Esophagus mucosa (tissue), 1 donor: Measurements from ENCODE around the gene RERE. TPM values are rescaled to one million over a fixed set of nuclear protein-coding genes. Genes with fewer than 3 reads are reported as not detected.
"Not testable (repeated sequence)": the region's sequence is repeated elsewhere in the genome, so short reads cannot be mapped to it uniquely, and the experiment has no call there.

Source experiments
- ATAC-seq: fragments of 200-7000 bp; cut with Tn5 transposase; one replicate; pipeline ENCODE4 v1.9.1; 2020
- total RNA-seq: library from RNA; stranded (reverse); gene quantifications from one replicate; pipeline ENCODE4 v1.2.4, GENCODE V29; 2023
- donor health status: DM: yes; HTN: yes; CAD: no.

RERE gene
- total RNA-seq, 1 donor from 2014 or later: 33.0 TPM

DNA sequence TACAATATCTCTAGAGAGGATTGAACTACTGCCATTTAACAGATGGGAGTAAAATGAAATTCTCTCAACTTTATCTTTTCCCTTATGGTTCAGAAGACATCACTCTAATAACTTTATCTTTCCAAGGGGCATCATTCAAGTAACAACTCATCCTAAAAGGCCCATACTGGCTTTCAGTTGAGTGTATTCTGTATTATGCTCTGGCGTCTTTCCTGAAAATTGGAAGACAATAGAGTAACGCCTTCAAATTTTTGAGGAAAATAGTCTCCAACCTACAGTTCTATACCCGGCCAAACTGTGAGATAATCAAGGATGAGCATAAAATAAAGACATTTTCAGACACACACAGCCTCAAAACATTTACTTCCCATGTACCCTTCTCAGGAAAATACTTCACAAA, 103.3 kb downstream of the RERE start:
- no peak for ATAC-seq

DNA sequence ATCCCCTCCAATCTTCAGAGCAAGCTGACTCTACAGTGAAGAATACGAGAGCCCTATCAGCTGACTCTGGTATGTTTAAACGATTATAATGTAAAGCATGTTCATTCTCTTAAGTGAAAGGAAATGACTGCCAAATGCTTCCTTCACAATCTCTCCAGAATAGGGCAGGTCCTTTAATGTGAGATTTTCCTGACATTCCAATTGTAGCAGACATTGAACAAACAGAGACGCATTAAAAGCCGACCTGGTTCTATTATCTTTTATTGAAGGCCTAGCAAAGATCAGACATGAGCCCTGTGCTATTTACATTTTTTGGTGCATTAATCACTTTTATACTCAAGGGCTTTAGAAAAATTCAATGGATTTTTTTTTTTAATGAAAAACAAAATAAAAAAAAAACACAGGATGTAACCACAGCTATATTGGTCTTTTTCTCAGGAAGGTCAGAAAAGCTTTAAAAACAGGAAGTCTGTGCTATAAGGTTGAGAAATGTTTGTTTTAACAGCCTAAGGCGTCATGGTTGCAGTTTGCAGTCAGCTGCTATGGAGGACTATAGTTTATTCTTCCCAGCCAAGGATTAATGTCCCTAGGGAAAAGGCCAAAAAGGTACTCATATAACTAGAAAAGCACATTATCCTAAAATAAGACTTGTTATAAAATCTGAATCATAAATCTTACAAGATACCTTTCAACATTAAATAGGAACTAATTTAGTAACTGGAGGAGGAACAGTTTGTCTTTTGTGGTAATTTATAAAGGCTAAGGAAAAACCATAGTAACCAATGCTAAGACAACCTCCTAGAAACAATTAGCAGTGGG, 104.8 kb downstream of the RERE start:
- no peak for ATAC-seq

DNA sequence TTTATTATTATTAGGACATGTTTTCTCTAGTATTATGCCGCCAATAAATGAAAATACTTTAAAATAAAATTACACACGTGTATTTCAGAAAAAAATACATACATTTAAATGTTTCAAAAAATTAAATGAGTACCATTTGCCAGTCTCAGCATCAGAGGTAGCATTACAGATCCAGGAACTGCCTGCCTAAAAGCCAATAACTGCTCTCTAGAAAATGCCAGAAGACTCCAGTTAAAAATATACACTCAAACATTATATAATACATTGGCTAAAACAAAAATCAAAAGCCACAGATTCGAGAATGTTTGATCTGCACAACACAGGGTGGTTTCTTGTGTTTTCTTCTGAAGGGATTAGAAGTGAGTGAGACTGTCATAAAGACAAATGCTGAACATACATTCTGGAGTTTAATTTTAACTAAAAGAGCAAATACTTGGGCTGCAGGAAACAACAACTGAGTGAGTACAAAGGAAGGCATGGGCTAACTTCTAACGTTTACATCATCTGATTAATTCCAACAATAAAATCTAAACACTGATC, 105.5 kb downstream of the RERE start:
- no peak for ATAC-seq

DNA sequence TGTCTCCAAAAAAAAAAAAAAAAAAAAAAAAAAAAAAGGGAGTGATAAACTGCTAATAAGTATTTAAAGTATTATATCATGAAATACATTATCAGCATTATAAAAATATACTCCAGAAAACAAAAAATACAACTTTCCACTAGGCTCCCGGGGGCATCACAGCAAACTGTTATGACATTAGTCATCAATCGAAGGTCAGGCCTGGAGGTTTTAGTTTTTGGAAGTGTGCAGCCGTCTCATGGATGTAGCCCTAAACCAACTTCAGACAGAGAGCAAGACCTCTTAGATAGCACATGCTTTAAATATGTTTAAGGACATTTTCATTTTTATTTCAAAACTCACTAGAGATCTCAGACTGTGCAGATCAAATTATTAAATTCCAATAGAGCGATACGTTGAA, 106.3 kb downstream of the RERE start:
- ATAC-seq: no peak

DNA sequence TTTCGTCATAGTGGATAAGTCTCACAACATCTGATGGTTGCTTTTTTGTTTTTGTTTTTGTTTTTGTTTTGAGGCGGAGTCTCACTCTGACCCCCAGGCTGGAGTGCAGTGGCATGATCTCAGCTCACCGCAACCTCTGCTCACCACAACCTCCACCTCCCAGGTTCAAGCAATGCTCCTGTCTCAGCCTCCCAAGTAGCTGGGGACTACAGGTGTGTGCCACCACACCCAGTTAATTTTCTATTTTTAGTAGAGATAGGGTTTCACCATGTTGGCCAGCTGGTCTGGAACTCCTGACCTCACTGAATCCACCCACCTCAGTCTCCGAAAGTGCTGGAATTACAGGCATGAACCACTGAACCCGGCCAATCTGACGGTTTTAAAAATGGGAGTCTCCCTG, 109.2 kb downstream of the RERE start:
- ATAC-seq: no peak

DNA sequence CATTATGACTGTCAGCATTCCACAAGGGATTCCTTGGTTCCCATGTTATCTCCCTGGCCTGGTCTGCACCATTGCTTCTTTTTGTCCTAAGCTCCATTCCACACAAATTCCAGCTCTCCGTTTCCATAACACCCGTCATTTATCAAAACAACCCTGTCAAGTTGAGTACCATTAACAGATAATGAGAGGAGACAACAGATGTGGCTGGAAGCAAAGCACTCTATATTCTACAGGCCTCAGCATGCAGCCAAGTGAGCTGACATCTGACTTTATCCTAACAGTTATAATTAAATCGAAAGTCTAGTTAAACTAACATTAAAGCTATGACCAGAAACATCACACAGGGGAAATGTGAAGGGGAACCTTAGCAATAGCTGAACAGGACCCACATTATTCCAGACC, 110.4 kb downstream of the RERE start:
- ATAC-seq: no peak

DNA sequence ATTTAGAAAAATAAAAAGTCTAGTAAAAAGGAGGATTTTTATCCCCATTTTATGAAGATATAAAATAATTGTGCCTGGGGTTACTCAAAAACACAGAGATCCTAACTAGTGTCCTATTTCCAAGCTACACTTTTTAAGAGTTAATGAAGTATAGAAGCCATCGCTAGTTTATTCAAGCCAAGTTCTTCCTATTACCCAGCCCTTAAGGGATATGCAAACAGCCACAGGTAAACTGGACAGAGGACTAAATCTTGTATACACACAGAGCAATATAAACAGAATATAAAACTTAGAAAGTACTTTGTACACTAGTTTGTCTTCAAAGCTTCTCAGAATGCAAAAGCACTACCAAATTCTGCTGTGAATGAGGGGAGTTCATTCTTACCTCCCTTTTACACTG, 111.1 kb downstream of the RERE start:
- ATAC-seq: no peak

DNA sequence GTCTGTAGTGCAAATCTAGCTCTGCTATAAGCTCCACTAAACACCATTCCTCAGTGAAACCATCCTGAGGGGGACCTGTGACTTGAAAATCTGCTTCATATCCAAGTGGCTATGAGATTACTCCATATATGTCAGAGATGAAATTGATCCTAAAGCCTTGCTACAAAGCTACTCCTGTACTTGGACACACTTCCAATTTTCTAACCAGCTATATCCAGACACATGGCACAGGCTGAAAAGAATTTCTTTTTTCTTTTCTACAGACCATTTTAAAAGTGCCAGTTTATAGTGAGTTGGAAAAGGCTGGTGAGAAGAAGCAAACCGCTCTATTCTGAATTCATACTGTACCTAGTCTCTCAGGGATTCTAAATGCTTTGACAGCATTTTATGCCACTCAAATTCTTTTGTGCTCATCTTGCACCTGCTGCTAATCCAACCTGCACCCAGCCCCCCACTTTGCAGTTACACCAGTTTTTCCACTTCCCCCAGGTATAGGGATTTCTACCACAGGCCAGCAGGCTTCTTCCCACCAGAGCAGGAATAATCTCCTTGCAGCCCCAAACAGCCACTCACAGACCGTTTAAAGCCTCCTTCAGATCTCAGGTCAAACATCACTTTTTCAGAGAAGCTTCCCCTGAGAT, 112.5 kb downstream of the RERE start:
- no peak for ATAC-seq

DNA sequence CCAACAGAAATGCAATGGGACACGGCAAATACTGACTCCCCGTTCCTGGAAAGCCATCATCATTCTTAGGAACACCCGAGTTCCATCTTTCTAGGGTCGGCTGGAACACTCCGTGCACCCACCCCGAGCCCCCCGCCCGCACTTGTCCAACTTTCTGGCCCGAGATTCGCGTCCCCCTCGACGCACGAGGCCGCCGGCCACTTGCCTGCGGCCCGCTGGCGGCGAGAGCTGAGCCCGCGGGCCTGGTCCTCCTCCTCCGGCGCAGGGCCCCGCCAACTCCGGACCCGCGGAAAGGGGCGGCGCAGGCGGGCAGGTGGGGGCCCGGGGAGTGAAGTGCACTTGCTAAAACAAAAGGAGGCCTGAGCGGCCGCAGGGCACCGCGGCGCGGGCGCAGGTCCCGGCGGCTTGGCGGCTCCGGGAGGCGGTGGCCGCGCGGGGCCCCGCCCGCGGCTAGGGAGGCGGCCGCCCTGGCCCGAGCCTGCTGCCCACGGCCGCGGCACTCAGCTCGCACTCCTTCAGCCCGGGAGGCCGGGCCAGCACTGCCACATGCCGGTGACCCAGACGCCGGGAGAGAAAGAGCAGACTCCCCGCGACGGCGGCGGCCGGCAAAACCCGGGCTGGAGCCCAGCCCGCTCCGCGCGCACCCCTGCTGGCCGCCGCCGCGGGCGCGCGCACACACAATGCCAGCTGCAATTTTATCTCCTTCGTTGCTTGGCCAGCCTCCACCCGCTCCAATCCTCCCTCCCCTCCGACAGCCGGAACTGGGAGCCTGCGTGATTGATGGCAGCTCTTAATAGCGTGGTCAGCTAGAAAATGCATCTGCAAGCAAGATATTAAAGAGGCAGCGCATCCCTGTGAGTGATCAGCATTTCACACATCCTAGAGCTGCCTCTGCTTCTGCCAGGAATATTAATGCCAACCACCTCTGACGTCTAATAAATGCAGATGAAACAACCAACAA, 114.3 kb downstream of the RERE start:
- ATAC-seq: peak; percentile 92

DNA sequence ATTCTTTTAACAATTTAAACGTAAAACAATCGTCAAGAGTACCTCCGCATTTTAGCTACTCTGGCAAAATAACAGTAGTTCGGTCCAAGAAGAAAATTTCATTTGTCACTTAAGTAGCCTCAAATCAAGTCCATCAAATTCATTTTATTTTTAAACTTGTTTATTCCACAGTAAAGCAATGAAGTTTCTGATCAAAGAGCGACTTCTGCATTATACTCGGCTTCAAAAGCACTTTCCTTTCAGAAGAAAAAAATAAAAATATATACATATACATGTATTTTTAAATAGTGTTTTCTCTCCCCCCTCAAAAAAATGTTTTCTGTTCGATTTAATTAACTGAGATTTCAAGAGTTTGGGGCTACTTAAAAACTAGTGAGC, 115.0 kb downstream of the RERE start:
- ATAC-seq: no peak

DNA sequence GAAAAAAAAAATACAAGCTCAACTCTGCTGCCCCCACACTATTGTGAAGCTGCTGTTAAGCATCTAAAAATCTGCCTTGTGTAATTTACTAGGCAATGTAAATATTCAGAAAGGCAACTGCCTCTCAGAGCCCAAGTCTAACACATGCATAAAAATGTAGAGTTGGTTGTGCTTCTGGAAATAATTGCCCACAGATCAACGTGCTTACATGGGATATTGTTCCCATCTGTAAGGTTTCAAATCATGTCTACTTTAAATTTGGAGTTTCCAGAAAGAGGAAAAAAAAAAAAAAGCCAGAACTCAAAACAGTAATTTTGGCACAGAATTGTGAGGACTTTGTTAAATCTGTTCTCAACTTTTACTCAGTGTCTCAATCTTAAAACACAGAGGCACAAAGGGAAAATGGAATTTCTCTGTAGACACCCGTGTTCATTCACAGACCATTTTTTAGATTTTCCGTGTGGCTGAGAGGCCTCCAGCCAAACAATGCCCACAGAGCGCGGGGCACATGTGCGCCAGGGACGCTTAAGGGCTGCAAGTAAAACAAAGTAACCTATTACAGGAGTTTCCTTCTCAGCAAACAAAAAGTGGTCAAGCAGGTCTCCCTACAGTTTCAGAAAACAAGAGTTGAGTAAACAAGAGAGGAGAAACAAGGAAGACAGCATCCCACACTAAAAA, 115.5 kb downstream of the RERE start:
- peak; percentile 54 for ATAC-seq

DNA sequence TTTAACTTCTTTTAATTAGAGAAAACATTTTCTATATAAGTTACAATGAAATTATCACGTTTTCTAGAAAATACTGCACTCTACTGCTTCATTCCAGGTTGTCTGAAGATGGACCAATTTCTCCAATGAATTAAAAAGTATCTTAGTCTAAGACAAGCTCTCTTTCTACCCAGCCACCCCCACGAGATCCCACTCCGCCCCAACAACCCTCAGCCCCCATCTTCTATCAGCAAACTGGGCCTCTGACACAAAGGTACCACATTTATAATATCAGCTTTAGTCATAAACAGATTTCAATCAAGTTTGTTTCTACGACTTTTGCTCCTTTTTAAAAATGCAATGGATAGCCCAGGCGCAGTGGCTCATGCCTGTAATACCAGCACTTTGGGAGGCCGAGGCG, 117.8 kb downstream of the RERE start:
- no peak for ATAC-seq

DNA sequence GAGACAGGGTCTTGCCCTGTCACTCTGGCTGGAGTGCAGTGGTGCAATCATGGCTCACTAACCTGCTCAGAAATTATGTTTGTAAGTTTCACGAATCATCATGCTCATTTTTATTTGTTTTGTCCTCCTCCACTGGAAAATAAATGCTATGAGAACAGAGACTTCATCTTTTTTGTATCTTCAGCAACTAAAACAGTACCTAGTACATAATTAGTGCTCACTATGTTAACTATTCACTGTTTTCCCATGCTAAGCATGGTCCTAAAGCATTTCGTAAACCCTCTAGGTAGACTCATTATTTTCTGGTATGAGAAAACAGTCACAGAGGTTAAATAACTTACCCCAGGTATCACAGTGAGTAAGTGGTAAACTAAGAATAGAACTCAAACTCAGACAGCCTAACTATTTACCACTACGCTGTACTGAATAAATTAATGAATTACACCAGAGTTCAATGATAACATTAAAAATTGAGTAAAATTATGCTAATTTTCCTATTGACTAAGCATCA, 118.4 kb downstream of the RERE start:
- ATAC-seq: no peak

DNA sequence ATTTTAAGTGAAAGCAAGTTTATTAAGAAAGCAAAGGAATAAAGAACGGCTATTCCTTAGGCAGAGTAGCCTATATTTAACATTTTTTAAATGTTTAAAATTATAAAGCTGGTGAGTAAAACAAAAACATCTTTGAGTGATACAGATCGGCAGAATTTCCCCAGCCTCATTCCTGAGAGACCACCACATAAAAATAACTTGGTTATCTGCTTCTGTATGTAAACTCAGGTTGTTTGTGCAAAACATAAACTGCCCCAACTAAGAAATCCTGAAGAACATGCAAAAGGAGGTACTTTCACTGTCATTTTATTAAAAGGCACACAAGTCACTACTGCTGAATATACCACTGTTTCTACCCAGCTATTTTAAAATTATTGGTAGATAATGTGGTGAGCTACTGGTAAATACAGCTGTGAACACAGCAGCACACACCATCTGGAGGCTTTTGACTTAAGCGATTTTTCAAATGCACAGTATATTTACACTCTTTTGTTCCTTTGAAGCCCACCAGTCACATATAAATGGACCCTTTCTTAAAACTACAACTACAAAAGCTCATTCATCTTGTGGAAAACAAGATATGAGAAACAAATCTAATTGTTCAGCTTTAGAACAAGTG, 119.3 kb downstream of the RERE start:
- no peak for ATAC-seq

DNA sequence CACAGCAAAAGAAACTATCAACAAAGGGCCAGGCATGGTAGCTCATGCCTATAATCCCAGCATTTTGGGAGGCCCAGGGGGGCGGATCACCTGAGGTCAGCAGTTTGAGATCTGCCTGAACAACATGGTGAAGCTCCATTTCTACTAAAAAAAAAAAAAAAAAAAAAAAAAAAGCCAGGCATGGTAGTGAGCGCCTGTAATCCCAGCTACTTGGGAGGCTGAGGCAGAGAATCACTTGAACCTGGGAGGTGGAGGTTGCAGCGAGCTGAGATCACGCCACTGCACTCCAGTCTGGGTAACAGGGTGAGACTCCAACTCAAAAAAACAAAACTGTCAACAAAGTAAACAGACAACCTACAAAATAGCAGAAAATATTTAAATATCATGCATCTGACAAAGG, 122.0 kb downstream of the RERE start:
- not testable (repeated sequence) for ATAC-seq

DNA sequence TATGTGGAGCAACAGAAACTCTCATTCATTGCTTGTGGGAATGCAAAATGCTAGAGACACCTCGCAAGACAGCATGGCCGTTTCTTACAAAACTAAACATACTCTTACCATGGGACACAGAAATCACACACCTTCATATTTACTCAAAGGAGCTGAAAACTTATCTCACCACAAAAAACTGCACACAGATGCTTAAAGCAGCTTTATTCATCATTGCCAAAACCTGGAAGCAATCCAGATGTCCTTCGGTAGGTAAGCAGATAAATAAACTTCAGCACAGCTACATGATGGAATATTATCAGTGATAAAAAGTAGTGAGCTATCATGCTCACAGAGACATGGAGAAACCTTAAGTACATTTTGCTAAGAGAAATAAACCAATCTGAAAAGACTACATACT, 124.3 kb downstream of the RERE start:
- ATAC-seq: no peak

DNA sequence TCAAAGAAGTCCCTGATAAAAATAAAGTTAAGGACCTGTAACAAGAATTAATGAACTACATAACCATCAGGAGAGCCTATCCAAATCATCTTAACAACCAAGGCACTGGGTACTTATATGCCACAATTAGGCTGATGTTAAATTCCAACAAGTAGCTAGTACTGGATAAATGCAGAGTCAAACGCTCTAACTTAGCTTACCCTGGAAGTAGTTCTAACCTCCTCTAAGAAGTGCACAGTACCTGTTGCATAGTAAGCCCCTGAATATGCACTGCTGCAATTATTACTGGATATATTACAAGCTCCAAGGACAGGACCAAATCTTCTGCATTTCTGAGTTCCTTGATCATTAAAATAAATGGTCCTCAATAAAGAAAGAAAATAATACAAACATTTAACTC, 125.8 kb downstream of the RERE start:
- ATAC-seq: no peak

DNA sequence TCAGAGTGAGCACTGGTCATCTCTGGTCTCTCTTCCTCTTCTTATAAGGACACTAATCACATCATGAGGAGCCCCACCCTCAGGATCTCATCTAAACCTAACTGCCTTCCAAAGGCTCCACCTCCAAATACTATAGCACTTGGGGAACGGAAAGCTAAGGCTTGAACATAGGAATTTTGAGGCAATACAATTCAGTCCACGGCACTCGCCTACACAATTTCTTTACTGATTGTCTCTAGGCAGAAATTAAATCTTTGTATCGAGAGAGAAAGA, 127.3 kb downstream of the RERE start:
- ATAC-seq: no peak

DNA sequence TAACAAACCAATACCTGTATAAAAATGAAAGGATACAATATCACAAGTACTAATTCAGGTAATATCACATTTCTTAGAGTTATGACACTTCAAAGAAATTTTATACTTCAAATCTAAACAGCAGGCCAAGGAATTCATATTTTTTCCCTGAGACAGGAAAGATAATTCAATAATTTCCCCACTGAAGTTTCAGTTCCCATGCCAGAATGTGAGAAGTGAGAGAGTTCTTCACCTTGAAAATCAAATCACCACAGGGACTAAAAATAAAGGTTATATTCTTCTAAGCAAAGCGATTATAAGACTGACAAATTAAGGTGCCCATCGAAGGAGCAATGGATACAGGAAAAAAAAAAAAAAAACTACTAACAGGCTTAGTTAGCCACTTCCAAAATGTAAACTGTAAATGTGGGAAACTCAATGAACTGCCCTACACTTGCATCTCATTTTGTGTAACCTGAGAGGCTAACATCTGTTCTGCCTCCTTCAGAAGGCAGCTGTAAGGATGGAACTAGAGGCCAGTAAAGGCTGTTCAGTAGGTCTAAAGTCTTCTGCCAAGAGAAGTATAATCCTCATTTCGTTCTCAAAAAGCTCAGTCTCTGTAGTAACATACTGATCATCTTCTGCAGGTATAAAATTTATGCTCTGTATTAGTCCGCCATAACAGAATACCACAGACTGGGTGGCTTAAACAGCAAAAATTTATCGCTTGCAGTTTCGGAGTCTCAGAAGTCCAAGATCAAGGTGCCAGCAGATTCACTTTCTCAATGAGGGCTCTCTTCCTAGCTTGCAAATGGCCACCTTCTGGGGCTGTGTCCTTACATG, 127.8 kb downstream of the RERE start:
- ATAC-seq: no peak

DNA sequence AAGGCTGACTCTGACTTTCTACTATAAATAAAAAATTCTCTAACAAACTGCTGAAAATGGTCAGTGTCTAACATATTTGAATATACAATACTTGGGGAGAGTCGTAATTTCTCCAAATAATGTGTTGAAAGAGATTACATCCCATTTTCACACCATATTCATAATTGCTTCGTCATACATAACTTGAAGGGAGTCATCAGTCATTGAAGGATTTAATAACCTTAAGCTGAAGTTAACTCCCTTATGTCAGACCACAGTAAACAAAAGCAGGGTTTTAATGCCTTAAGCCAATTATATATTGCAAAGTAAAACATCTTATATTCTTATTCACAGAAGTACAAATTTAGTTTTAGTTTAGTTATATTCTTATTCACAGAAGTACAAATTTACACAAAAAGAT, 129.9 kb downstream of the RERE start:
- peak; percentile 43 for ATAC-seq

DNA sequence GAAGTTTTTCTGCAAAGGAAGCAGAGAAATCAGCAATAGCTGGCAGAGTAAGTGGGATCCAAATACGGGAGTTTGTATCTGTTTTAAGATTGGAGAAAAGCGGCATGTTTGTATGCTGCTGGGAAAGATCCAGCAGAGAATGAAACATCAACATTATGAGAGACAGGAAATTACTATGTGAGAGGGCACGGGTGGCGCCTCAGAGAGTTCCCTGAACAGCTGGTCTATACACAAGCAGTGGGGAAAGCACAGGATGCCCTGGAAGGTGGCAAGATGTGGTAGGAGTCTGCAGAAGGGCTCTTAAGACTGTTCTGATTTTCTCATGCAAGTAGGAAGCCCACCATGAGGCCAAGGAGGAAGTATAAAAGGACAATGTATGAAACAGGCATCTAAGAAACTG, 130.4 kb downstream of the RERE start:
- no peak for ATAC-seq
